Peyer's patch (tissue), 4 donors: ENCODE results near the gene KLF13.

Source experiments
- CTCF ChIP-seq, 6 experiments: fragments of 450-650 bp in 4 of 6; fragments of 200-600 bp in 2 of 6; sonication (generic) in 1 of 6; IDR thresholded peaks; one replicate each; pipeline ENCODE4 v1.5.1; 2017 to 2019; ENCODE audit warnings: antibody characterized with exemption in 6 of 6, mild to moderate bottlenecking in 3 of 6, moderate library complexity in 1 of 6
- POLR2A ChIP-seq, 2 donors: fragments of 450-650 bp; IDR thresholded peaks; one replicate each; pipeline ENCODE4 v1.5.1; 2017; ENCODE audit warnings: antibody characterized with exemption in 2 of 2, mild to moderate bottlenecking in 2 of 2, moderate library complexity in 2 of 2

GRCh38 chr15:31341496-31342195, 15.0 kb downstream of the KLF13 start:
- TF ChIP-seq CTCF (IDR thresholded peaks at IDR 0.05) (no peak), POLR2A (IDR thresholded peaks at IDR 0.05) (no peak)
